NCI-H146 treated with DMSO at 0.1 percent for 48 hours (cell line): ENCODE results near the gene OR1L8.

ENCODE experiments used
- DNase-seq: peaks from one replicate; lab custom pipeline; 2025; ENCODE audit not compliant: unreplicated experiment; lab: John Stamatoyannopoulos, UW

Gene OR1L8

DNA sequence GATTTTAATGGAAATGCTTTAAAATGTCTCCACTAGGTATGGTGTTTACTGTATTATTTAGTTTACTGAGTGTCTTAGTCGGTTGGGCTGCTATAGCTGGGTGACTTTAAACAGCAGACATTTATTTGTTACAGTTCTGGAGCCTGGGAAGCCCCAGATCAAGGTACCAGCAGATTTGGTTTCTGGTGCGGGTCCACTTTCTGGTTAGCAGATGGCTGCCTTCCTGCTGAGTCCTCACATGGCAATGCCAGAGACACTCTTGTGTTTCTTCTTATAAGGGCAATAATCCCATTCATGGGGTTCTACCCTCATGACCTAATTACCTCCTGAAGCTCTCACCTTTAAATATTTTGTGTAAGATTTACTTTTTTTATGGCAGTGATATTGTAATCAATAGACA, 65.0 kb downstream of the OR1L8 start:
- no peak for DNase-seq
